ENCODE results near the gene PRSS56. TPM values are rescaled to one million over a fixed set of nuclear protein-coding genes. Genes with fewer than 3 reads are reported as not detected.

PRSS56 gene
- total RNA-seq (2021; fragmentation: NEBNext Ultra II Directional; extraction: Animal tissue kit (Norgen Biotek cat#: 25700)): not detected
- long read RNA-seq: 0 reads

DNA sequence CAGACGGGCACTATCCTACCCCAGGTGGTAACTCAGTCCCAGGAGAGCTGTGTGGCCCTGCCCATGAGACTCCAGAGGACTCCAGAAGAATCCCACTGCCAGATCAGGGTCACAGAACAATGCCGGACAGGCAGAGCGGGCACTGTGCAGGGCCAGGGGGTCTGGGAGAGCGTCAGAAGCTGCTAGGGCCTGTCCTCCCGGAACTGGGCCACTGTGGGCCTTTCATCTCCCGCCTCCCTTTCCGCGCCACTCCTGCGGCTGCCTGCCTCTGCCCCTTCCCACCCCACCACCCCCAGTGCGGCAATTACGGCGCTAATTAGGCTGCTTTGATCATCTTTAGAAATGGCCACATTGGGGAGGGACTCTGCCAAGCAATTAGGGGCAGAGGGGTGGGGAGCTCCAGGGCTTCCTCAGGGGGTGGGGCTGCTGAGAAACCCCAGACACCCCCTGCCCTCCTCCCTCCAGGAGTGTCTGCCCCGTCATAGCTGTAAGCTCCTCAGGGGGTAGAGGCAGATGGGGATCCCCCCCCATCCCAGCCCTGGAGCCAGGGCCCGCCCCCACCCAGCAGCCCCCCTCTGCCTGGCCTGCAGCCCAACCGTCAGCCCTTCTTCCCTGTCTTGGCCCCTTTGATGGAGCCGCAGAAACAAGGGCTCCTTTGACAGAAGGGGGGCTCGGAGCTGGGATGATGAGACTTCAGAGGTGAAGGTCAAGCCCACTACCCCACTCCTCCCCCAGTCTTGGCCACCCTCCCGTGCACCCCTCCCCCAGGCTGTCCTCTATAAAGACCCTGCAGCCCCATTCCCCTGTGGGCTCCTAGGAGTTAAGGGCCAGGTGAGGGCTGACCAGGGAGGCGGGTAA lies at the start of gene PRSS56:
PRSS56 (plus strand) TSS at position 808 of the 858 bp plus-strand sequence. CDS start 211 bp downstream, outside the sequence.
- Mint-ChIP-seq H3K9me3 (no peaks in the 10 kb centered on the region), H3K4me1 (ENCODE audit: low read depth) (no peaks in the 10 kb centered on the region), H3K36me3 (ENCODE audit: low read depth) (no peaks in the 10 kb centered on the region), H3K4me3 (no peak within 1 kb of the TSS), H3K27ac (no peak within 1 kb of the TSS), H3K27me3 (ENCODE audit: insufficient read depth) (peaks cover 43% of the 10 kb centered on the region)
- no peak for DNase-seq
- TF ChIP-seq, protein P1, sequence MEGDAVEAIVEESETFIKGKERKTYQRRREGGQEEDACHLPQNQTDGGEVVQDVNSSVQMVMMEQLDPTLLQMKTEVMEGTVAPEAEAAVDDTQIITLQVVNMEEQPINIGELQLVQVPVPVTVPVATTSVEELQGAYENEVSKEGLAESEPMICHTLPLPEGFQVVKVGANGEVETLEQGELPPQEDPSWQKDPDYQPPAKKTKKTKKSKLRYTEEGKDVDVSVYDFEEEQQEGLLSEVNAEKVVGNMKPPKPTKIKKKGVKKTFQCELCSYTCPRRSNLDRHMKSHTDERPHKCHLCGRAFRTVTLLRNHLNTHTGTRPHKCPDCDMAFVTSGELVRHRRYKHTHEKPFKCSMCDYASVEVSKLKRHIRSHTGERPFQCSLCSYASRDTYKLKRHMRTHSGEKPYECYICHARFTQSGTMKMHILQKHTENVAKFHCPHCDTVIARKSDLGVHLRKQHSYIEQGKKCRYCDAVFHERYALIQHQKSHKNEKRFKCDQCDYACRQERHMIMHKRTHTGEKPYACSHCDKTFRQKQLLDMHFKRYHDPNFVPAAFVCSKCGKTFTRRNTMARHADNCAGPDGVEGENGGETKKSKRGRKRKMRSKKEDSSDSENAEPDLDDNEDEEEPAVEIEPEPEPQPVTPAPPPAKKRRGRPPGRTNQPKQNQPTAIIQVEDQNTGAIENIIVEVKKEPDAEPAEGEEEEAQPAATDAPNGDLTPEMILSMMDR (IDR thresholded peaks at IDR 0.05): no peak

DNA sequence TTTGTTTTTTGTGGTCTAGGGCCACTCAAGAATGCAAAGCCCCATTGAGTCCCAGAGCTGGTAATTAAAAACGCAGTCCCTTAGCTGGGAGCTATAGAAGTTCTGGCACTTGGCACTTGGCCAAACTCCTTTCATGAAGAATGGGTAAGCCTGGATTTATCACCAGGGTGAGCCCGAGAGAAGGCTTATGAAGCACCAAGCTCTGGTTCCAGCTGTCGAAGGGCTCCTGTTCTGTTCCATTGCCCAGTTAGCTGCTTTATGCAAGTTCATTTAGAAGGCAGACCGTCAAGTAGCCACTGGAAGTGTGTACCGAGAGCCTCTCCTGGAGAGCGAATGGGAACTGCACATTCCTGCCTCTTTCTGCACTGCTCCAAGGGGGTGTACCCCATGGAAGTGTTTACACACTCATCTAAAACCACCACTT lies 46.7 kb upstream of the PRSS56 start:
- H3K4me3 Mint-ChIP-seq: no peak overlapping the region
- no peak overlapping the region for H3K27ac Mint-ChIP-seq
- no peak for DNase-seq
- H3K9me3 Mint-ChIP-seq: no peaks in the 10 kb centered on the region
- no peaks in the 10 kb centered on the region for H3K4me1 Mint-ChIP-seq (ENCODE audit: low read depth)
- no peaks in the 10 kb centered on the region for H3K36me3 Mint-ChIP-seq (ENCODE audit: low read depth)
- peaks cover 60% of the 10 kb centered on the region for H3K27me3 Mint-ChIP-seq (ENCODE audit: insufficient read depth)
- TF ChIP-seq, protein P1 (IDR thresholded peaks at IDR 0.05): no peak

DNA sequence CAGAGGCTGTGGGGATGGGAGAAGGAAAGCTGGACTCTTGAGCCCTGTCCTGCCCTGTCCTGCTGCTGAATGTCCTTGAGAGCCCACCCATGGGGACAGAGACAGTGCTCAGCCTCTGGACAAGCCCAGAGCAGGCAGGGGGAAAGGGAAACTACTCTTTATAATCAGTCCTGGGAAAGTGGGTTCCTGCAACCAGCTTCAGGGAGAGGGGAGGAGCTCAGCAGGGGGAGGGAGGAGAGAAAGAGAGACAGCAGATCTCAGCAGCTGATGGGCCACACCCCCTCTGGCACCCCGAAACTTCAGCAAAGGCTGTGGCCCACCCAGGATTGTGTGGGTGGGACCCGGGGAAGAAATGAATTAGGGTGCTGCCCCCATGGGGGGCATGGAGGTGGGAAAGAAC lies 44.1 kb upstream of the PRSS56 start:
- H3K4me1 Mint-ChIP-seq (ENCODE audit: low read depth): no peaks in the 10 kb centered on the region
- peaks cover 51% of the 10 kb centered on the region for H3K27me3 Mint-ChIP-seq (ENCODE audit: insufficient read depth)
- no peaks in the 10 kb centered on the region for H3K9me3 Mint-ChIP-seq
- no peak overlapping the region for H3K4me3 Mint-ChIP-seq
- H3K36me3 Mint-ChIP-seq (ENCODE audit: low read depth): no peaks in the 10 kb centered on the region
- H3K27ac Mint-ChIP-seq: no peak overlapping the region
- no peak for DNase-seq
- TF ChIP-seq, protein P1 (IDR thresholded peaks at IDR 0.05): no peak

DNA sequence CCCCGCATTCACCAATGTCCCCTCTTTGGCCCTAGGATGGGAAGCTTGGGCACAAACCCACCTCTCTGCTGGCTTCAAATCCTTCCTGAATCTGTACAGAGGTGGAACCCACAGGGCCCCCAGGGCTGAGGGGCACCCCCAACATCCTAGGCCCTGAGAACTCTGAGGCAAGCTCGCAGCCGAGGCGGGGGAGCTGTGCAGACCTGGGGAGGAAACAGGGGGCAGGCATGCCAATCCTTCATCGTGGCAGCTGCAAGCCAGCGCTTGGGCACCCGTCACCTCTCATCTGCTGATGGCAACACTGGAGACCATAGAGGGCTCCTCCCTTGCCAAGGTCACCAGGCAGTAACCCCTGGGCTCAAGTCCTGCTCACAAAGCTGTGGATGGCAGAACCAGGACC lies 43.4 kb upstream of the PRSS56 start:
- no peaks in the 10 kb centered on the region for H3K4me1 Mint-ChIP-seq (ENCODE audit: low read depth)

DNA sequence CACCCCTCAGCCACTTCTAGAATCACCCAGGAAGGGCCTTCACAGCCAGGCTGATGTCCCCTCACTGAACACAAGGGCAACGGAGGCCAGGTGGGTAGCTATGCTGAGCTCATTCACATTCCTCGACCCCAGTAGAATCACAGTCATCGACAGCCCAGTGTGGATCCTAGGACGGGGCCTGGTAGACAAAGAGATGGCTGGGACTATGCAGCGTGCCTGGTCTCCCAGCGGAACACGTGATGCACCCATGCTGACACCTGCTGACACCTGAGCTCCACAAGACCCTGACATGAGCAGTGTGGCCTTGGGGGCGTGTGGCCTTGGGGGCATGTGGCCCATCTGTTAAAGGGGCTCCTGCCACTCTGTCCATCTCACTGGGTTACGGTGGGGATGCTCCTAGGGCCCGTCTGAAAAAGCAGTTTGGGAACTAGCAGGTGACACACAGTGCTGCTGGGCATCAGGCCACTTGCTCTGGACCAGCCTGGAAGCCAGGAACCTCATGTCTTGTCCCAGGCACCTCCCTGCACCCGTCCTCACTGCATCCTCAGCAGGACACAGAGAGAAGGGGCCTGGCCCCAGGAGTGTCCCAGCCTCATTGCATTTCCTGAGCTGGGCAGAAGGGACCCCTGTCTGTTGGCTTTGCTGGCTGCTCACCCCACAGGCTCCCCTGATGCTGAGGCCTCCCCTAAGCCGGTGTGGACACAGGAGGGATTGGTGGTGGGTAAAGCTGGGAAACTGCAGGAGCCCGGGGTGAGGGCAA lies 42.3 kb upstream of the PRSS56 start:
- Mint-ChIP-seq H3K4me3 (no peak overlapping the region), H3K27me3 (ENCODE audit: insufficient read depth) (peaks cover 41% of the 10 kb centered on the region), H3K4me1 (ENCODE audit: low read depth) (no peaks in the 10 kb centered on the region), H3K27ac (no peak overlapping the region), H3K9me3 (no peaks in the 10 kb centered on the region), H3K36me3 (ENCODE audit: low read depth) (no peaks in the 10 kb centered on the region)
- no peak for DNase-seq
- TF ChIP-seq, protein P1 (IDR thresholded peaks at IDR 0.05): no peak

More for the DNA sequence above, 43.4 kb upstream of the PRSS56 start:
- H3K9me3 Mint-ChIP-seq: no peaks in the 10 kb centered on the region
- H3K4me3 Mint-ChIP-seq: no peak overlapping the region
- no peaks in the 10 kb centered on the region for H3K36me3 Mint-ChIP-seq (ENCODE audit: low read depth)
- DNase-seq: no peak
- no peak overlapping the region for H3K27ac Mint-ChIP-seq
- TF ChIP-seq, protein P1 (IDR thresholded peaks at IDR 0.05): no peak
- H3K27me3 Mint-ChIP-seq (ENCODE audit: insufficient read depth): peaks cover 47% of the 10 kb centered on the region
